Stimulated activated CD4-positive, alpha-beta T cell treated with anti-CD3 and anti-CD28 coated beads, TNF-alpha, amount 100 ng/mL, for 4 hours (primary cell): ENCODE results near the gene IGSF5.

Experiments used
- DNase-seq, 3 experiments: peaks; one replicate each; pipeline ENCODE4 v3.0.0-alpha.2; 2020; ENCODE audit warnings: low read depth in 3 of 3

IGSF5 gene

GRCh38 chr21:39825250-39825649 lies 80.3 kb downstream of the IGSF5 start:
- DNase-seq: no peak

- DNase-seq: no peak
Observed at GRCh38 chr21:39834543-39834942, 89.6 kb downstream of the IGSF5 start.

GRCh38 chr21:39837861-39838359 lies 92.9 kb downstream of the IGSF5 start:
- DNase-seq: no peak

GRCh38 chr21:39840373-39841097 lies 95.6 kb downstream of the IGSF5 start:
- no peak for DNase-seq

- no peak for DNase-seq
Observed at GRCh38 chr21:39842741-39843459, 97.9 kb downstream of the IGSF5 start.

GRCh38 chr21:39843483-39843882 lies 98.5 kb downstream of the IGSF5 start:
- DNase-seq: no peak

- DNase-seq: no peak
Observed at GRCh38 chr21:39843916-39844315, 98.9 kb downstream of the IGSF5 start.

GRCh38 chr21:39845571-39846130 lies 100.7 kb downstream of the IGSF5 start:
- DNase-seq: no peak

- DNase-seq: no peak
Observed at GRCh38 chr21:39847877-39848276, 102.9 kb downstream of the IGSF5 start.

- no peak for DNase-seq
Observed at GRCh38 chr21:39849014-39849655, 104.2 kb downstream of the IGSF5 start.

GRCh38 chr21:39850333-39850732 lies 105.3 kb downstream of the IGSF5 start:
- DNase-seq: no peak

GRCh38 chr21:39851002-39851618 lies 106.1 kb downstream of the IGSF5 start:
- DNase-seq: no peak
